ENCODE measurements around the gene CDY2B.
"Not testable (repeated sequence)": the region's sequence is repeated elsewhere in the genome, so short reads cannot be mapped to it uniquely, and the experiment has no call there.

Gene CDY2B

GRCh38 chrY:17880120-17880519 is at the start of gene CDY2B:
CDY2B (minus strand) TSS chrY:17880220; CDS start chrY:17879892, 328 bp downstream.
- DNase-seq, result not testable (repeated sequence)

- not testable (repeated sequence) for DNase-seq
Observed at GRCh38 chrY:17908009-17908408, 28.0 kb upstream of the CDY2B start.

- not testable (repeated sequence) for DNase-seq
Observed at GRCh38 chrY:17907351-17907750, 27.3 kb upstream of the CDY2B start.

GRCh38 chrY:17881697-17882096 is 1.7 kb upstream of the CDY2B start:
- DNase-seq, result not testable (repeated sequence)

GRCh38 chrY:17876767-17877166 is 3.3 kb downstream of the CDY2B start:
- DNase-seq, result not testable (repeated sequence)

- not testable (repeated sequence) for DNase-seq
Observed at GRCh38 chrY:17875401-17875800, 4.6 kb downstream of the CDY2B start.

GRCh38 chrY:17871194-17871903 is 8.7 kb downstream of the CDY2B start:
- DNase-seq, result not testable (repeated sequence)

GRCh38 chrY:17870737-17871136 is 9.3 kb downstream of the CDY2B start:
- DNase-seq, result not testable (repeated sequence)

GRCh38 chrY:17867850-17868249 is 12.2 kb downstream of the CDY2B start:
- DNase-seq, result not testable (repeated sequence)

- not testable (repeated sequence) for DNase-seq
Observed at GRCh38 chrY:17860634-17861033, 19.4 kb downstream of the CDY2B start.

GRCh38 chrY:17856963-17857848 is 22.8 kb downstream of the CDY2B start:
- DNase-seq, result not testable (repeated sequence)

- DNase-seq, result not testable (repeated sequence)
Observed at GRCh38 chrY:17856508-17856907, 23.5 kb downstream of the CDY2B start.

- not testable (repeated sequence) for DNase-seq
Observed at GRCh38 chrY:17849131-17849530, 30.9 kb downstream of the CDY2B start.

- not testable (repeated sequence) for DNase-seq
Observed at GRCh38 chrY:17832149-17832548, 47.9 kb downstream of the CDY2B start.

Data from stimulated activated CD4-positive, alpha-beta T cell treated with anti-CD3 and anti-CD28 coated beads, Interleukin-2, amount 100 ng/mL, for 24 hours (primary cell).